NCI-H1105 treated with DMSO at 0.1 percent for 48 hours (cell line): ENCODE data around the gene DSCAM.
"Not testable (repeated sequence)": the region's sequence is repeated elsewhere in the genome, so short reads cannot be mapped to it uniquely, and the experiment has no call there.

ENCODE experiments used
- DNase-seq: peaks from one replicate; lab custom pipeline; 2025; lab: John Stamatoyannopoulos, UW

Gene DSCAM

DNA sequence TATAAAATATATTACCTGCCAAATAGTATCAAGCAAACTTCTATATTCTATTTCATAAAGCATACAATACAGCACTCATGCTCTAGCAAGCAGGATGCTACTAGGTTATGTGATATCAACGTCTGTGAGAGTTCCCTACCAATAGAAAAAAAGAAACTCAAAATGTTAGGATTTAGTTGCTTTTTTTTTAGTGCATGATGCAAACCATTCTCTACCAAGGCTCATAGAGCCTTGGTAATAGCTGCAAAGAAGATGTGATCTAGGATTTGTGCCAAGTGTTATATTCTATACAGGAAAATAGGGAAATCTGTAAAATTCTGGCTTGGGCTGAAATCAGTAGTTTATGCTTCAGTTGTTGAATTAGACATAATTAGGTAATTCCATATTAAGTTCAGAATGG, 394.4 kb downstream of the DSCAM start:
- DNase-seq = no peak

DNA sequence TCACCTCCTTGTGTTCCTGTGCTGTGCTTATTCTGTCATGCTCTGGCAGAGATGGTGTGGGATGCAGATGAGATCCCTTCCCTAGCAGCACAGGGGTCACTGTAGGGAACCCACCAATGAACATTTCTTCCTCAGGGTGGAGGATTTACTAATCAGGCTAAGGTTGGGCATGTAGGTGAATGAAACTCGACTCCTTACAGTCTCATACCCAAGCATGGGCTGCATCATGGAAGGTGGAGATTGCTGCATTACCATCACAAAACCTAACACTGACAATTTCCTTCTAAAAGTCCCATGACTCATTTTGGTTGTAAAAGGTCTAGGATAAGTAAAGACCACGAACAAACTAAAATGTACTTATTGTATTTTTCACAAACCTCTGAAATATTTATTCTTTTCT, 399.9 kb downstream of the DSCAM start:
- no peak for DNase-seq

DNA sequence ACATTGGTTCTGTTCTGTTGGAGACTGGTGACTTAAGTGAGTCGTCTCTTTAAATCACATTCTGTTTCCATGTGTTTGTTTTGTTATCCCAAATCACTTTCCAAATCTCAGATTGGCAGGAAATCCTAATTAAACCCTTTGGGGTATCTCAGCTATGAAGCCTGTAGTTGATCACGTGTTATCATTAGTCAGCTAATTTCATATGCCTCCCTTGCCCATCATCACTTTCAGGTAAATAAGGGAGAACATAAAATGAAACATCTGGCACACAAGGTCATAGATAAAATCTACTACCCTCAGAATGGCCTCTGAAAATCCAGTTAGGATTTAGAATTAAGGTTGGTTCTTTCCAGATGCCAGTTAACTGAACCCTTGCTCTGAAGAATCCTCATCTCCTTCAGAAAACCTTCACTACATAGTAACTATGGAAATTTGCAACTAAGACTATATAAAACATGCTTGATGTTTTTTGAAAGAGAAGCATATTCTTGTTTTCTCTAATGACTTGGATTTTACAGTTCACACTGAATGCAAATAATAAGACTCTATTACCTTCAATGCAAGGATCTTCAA, 401.5 kb downstream of the DSCAM start:
- no peak for DNase-seq

DNA sequence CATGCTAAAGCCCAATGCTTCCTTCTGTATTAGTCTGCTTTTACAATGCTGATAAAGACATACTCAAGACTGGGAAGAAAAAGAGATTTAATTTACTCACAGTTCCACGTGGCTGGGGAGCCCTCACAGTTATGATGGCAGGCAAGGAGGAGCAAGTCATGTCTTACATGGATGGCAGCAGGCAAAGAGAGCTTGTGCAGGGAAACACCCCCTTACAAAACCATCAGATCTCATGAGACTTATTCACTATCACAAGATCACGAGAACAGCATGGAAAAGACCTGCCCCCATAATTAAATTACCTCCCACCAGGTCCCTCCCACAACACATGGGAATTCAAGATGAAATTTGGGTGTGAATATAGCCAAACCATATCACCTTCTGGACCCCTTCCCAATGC, 407.4 kb downstream of the DSCAM start:
- not testable (repeated sequence) for DNase-seq

DNA sequence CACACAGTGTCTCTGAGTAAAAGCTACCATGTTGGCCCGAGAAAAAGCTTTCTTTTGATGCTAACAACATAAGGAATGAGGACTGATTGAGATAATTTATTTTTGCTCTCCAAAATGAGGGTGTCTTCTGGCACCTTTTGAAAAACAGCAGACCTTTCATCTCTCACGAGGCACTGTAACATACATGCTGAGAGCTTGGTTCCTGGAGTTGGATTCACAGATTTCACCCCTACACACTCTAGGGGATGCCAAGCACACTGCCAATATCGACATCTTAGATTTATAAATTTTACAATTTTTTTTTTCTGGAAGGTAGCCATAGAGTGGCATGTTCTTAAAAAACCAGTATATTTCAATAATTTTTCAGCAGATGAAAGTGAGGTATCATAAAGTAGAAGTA, 408.3 kb downstream of the DSCAM start:
- DNase-seq = no peak

DNA sequence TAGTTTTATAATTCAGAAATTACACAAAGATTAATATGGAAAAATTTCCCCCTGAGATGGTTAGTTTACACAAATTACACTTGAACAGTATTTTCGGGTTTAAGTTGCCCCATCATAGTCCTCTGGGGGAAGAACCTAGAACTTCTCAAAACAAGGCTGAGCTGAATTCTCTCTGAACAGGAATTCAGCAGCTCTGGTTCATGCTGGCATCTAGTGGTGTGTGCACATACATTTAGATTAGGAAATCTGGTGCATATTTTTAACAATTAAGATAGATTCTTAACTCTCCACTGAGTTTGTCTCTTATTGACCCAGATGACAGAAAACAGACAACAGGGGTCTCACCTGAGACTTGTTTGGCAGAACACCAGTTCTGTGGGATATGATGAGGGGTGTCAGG, 410.7 kb downstream of the DSCAM start:
- no peak for DNase-seq

DNA sequence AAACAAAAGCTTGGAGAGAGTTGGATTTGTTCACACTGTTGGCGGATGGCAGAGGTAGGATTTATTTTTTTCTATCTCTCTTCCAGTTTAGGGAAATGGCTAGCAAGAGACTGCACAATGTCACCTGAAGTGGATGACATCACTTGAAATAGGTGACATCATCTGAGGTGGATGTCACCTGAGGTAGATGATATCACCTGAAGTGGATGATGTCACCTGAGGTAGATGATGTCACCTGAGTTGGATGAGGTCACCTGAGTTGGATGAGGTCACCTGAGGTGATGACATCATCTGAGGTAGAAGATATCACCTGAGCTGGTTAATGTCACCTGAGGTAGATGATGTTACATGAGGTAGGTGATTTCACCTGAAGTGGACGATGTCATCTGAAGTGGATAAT, 413.4 kb downstream of the DSCAM start:
- DNase-seq = no peak

DNA sequence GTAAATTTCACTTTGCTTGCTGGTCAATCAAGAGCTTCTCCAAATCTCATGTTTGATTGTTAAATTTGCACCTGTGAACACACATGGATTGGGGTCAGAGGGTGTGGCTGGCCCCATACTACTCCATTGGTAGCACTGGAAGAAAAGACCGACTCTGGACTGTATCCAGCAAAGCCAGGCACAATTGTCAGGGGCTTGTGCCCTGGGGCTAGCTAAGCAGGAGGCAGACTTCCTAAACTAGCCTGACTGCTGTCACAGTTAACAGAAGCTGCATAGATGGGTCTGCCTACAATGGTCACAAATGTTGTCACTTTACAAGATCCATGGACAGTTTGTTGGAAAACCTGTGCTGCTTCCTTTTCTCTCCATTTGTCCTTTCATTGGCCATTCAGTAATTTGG, 421.0 kb downstream of the DSCAM start:
- no peak for DNase-seq

DNA sequence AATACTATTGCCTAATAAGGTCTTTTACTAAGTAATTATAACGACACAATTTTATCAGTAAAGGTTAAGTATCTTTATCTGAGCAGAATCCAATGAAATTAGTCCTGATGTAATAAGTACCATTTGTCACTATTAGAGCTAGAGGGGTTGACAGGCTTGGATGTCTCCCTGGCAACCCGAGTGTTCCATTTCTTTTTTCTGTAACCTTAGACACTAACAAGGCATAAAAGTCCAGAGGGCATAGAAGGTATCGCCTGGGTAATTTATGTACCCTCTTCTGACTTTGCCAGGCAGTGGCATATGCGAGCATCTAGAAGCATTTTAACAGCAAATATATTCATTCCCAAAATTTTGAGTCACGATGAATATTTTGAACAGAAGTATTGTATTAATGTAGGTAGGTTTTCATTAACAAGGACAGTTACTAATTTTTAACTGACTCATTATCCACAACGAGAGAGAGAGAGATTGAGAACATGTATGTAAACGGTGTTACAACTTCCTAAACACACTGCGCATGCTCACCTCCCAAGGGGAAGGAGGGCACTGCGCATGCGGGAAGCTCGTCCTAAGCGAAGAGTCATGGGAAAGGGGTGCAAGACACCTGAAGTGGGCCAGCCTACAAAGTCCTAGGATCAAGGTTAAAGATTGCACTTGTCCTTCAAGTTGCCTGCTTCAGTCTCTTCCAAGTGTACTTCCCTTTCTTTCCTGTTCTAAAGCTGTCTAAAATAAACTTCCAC, 423.9 kb downstream of the DSCAM start:
- peak; percentile 22 for DNase-seq

DNA sequence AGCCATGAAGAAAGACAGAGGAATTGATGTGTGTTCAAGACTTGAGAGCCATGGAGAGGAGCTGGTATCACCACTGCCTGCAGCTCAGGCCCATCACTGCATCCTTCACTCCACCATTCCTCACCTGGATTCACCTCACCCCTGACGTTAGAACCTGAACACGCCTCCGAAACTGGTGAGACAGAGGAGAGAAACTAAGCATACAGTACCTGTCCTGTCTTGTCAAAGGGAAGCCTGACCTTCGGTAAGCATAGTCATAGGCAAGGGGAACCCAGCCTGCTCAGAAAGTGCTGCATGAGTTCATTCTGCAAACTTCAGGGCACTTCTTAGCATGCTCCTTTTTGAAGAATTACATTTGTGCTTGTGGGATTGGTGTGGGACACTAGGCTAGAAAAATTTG, 425.8 kb downstream of the DSCAM start:
- no peak for DNase-seq

DNA sequence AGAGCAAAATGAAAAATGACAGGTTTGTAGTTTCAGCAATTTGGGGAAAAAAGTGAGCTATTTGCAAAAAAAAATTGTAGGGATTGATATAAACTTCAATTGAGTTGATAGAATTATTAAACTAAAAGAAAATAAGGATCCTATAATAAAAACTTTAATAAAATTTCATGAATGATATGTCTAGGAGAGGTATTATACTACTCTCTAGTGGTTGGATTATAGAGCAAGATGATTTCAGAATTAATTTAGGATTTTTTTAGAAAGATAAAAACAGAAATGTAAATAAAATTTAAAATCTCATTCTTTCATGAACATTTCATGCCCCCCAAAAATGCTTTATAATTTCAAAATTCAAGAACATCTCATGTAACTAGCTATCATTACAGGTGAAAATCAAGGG, 430.4 kb downstream of the DSCAM start:
- no peak for DNase-seq

DNA sequence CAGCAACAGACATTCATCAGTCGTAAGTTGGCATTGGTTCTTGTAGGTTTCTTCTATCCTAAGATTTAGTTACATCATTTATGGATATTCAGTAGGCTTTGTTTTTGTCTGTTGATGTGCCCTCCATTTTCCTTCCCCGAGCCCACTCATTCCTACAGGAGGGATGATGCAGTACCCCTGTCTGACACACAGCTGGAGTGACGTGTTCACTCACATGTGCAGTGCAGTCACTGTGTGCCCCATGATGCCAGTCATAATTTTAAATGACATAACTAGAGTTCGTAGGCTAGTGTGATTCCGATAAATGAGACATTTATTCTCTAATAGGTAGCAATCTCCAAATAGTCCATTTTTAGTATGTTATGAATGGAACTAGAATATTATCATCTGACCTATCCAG, 438.4 kb downstream of the DSCAM start:
- DNase-seq = no peak

DNA sequence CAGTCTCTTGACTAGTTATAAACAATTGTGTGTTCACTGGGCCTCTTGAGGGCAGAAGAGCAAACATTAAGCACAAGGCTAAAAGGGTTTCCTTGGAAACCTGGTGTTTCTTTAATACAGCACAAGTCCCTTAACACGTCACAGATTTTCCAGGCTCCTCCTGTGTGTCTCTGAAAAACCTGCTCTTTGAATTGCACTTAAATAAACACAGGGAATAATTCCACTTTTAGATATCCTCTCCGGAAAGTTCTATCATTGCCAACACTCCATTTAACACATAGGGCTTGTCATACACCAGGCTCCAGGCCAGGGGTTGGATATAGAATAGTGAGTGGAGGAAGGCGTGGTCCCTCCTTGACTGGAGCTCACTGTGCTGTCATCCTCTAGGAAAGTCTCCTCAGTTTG, 442.6 kb downstream of the DSCAM start:
- peak; percentile 16 for DNase-seq

DNA sequence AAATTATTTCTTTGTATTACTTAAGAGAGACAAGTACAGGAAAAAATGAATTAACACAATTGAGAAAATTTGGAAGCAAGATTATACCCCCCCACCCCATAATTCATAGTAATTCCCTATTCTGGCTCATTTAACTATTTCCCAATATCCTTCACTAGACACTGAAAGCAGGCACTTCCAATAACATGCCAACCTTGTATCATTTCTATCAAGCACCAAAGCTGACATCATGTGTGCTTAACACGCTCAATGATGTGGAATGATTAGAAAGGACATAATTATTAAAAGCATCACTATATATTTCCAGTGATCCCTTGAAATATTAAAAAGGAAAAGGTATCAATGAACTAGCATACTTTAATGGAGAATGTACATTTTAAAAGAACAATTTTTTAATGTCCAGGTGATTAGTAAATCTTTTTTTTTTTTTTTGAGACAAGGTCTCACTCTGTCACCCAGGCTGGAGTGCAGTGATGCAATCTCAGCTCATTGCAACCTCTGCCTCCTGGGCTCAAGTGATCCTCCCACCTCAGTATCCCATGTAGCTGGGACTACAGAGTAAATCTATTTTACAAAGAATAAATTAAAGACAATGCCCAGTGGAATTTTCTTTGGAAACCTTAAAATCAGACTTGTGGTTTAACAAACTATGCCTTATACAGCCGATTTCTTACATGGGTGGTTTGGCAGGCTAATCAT, 443.9 kb downstream of the DSCAM start:
- no peak for DNase-seq

DNA sequence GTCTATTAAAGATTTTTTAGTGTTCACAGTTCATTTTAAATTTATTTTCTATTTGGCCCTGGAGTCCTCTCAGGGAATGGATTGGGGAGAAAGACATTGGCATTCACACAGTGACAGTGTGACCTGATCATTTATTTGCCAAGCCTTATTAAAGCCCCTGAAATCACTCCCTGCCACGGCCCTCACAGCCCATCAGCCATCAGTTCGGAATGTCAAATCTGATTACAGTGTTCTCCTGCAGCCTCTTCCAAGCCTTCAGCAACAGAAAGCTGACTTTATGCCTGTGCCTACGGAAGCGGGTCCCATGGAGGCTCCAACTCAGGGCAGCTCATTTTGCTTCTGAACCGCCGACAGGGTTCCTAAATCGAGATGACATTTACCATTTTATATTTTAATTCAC, 451.2 kb downstream of the DSCAM start:
- no peak for DNase-seq

DNA sequence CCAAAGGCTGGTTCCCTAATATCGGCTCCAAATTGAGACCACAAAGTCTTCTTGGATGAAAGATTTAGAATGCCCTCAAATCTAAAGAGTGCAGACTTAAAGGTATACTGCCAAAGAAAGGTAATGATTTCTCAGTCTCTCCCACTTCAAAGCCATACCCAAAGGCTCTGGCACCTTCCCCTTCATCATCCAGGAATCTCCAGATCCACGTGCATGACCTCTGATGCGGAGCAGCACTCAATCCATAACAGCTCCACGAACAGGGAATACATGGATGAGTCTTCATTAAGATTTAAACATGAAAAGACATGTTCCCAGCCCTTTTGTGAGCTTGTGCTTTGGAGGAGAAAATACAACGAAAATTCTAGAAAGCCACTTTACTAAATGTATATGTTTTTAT, 453.9 kb downstream of the DSCAM start:
- DNase-seq = no peak

DNA sequence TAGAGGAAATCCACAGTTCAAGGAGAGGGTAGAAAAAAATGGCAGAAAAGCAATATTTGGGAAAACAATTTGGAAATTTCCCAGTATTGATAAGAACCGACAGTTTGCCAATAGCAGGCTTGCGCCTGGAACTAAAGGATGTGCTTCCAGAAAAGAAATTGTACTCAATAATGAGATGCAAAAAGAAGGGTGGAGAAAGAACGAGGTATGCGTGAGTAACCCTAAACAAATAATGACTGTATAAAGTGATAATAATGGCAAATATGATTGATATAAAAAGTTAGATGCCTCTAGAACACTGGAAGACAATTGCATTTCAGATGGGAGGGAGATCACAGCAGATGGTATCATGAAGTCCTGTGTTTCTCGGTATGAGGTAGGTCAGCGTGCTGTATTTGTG, 458.9 kb downstream of the DSCAM start:
- DNase-seq = no peak

DNA sequence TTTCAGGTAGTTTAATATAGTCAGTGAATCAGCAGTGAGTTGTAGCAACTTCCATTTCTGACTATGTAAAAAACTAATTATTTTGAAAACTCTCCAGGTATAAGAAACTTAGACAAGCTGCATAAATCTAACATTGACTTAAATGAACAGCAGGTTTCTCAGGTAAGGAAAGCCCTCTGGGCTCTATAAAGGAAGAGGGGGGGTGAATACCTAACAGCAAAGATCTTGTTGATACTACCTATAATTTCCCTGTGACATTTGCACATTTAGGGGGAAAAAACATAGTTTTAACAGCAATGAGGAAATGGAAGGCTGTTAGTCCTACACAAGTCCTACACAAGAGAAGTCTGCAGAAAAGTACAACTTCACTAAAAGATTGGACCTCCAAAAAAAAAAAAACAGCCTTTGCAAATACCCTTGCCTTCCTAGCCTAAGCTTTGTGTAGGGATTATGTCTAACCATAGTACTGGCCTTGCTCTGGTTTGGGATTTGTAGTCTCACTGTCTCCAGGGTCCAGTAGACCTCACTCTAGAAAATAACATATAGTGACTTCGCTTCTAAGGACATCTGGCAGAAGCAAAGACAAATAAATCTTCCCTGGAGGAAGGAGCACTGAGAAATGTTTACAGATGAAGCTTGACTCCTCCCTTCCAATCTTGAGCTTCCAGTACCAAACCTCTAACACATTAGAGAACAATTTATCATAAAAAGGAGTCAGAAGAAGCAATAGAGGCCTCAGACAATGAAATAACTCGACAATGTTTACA, 459.8 kb downstream of the DSCAM start:
- no peak for DNase-seq

DNA sequence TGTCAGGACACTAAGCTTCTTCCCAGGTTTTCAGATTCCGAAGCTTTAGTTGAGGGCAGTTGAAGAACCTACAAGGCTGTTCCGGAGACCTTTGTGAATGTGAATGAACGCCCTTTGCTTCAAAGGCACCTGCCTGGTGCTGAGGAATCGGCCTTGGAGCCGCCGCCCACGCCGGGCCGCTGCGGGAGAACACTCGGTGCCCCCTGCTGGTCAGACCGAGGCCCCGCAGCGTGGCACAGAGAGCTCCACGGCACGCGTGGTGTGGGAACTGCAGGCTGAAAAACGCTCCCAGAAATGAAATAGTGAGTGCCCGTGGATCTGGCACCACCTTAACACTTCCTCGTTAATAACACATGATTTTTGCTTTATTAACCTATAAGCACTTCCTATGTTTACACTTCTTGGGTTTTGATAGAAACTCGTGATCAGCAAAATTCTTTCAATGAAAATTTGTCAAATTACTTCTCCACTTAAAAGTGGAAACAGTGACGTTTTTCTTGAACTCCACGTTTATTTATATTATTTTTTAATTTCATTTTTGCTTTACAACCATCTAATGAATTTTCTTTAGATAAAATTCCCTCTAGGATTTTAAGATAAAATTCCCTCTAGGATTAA, 460.6 kb downstream of the DSCAM start:
- DNase-seq = no peak

DNA sequence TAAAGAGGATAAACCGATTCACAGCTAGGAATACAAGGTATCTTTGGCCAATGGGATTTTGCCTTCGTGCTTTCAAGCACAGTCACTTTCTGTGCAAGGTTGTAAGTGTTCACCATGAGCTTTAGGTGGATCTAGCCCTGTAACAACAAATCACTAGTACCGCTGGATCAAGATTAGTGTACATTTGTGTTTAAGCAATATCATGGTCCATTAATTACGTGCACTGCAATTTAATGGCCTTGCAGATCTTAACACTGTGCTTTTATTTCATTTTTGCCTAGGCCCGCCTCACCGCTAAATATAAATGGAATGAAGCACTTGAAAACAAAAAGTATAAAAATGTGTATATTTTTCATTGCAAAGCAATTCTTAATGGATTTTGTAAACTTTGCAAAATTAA, 461.1 kb downstream of the DSCAM start:
- DNase-seq = no peak

DNA sequence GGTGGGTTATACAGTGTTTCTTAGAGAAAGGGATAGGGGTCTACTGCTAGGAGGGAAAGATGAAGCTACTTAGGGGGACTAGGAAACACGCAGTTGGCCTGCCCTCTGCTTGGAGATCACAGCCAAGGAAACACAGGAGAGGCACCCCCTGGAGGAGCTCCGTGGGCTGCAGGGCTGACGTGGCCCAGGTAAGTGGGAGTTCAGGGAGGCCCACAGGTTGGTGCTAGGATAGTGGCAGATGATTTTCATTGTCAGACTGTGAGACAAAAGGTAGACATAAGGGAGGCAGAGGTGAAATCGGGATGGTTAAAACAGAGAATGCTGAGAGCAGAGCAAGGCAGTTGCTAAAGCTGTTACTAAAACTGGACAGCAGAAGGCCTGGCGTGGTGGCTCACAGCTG, 463.0 kb downstream of the DSCAM start:
- no peak for DNase-seq

DNA sequence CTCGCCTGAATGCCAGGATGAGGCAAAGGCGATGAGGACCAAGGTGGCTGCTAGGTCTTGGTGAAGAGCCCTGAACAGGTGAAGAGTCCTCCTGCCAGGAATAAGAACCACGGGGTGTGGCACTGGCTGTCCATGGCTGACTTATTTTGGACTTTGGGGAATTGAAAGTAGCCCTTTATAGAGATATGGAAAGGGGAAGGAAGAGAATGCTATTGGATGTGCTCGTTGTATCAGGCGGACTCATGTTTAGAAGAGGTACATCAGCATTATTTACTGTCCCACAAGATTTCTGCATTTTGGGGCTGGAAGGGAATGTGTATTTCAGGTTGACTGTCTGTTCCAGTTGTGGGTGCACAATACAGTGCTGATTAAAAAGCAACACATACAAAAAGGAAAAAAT, 465.8 kb downstream of the DSCAM start:
- DNase-seq = no peak
